HepG2 (cell line): ENCODE data around the gene YBX2. TPM values are rescaled to one million over a fixed set of nuclear protein-coding genes. Genes with fewer than 3 reads are reported as not detected.

Source experiments
- ATAC-seq: fragments of 200-7000 bp; cut with Tn5 transposase; 3 replicates; pipeline ENCODE4 v1.9.1; 2020; ENCODE audit warnings: mild to moderate bottlenecking, moderate library complexity
- BruUV-seq: library from RNA; stranded (reverse); fragments of 400-500 nt; replicated peaks from 2 replicates; lab custom pipeline; 2021; lab: Mats Ljungman, UMichigan
- CTCF ChIA-PET: fragments of 300-600 bp; formaldehyde crosslinking; extraction: SDS; loops from one replicate; lab custom pipeline; 2021; ENCODE audit warnings: low total read pairs, inconsistent platforms, low intra/inter-chr PET ratio; lab: Yijun Ruan, JAX
- POLR2A ChIA-PET: fragments of 350-600 bp; sonication (Branson Sonifier 250); formaldehyde crosslinking; loops from one replicate; lab custom pipeline; 2020; ENCODE audit warnings: antibody characterized with exemption, inconsistent platforms; lab: Yijun Ruan, JAX
- DNase-seq: peaks from one replicate; pipeline ENCODE4 v3.0.0-alpha.2; 2015; ENCODE audit warnings: low spot score
- FAIRE-seq: peaks from 3 replicates; lab custom pipeline; 2011; peaks lifted over from hg19 to GRCh38; lab: Jason Lieb, UNC
- H2AFZ ChIP-seq: one replicate; pipeline ENCODE4 v1.6.1; 2011; ENCODE audit warnings: low read length, inconsistent platforms
- H3K27ac ChIP-seq: fragments of 300-600 bp; 3 replicates; pipeline ENCODE4 v1.8.0; 2011; ENCODE audit warnings: mixed run types, mild to moderate bottlenecking, mixed read lengths, low read length, inconsistent platforms; ENCODE audit not compliant: insufficient read depth; ENCODE audit errors: extremely low read length
- H3K27me3 ChIP-seq, 2 experiments: fragments of 200-600 bp in 1 of 2; 2 replicates in 1 of 2; 3 replicates in 1 of 2; pipeline versions ENCODE4 v1.6.0 to v1.8.0; 2011; ENCODE audit warnings: low read length in 2 of 2, mild to moderate bottlenecking in 2 of 2, moderate library complexity in 2 of 2, inconsistent platforms in 1 of 2; ENCODE audit not compliant: insufficient read depth in 2 of 2, control insufficient read depth in 1 of 2
- H3K36me3 ChIP-seq, 2 experiments: fragments of 200-600 bp in 1 of 2; replicated peaks in 1 of 2; 2 replicates in 1 of 2; 3 replicates in 1 of 2; pipeline versions ENCODE4 v1.5.1 to v1.8.0; 2011; ENCODE audit warnings: low read length in 2 of 2, inconsistent platforms in 1 of 2; ENCODE audit not compliant: insufficient read depth in 2 of 2, control insufficient read depth in 1 of 2
- H3K4me1 ChIP-seq: 2 replicates; pipeline ENCODE4 v1.5.1; 2012; ENCODE audit warnings: low read length, inconsistent platforms; ENCODE audit not compliant: insufficient read depth
- H3K4me2 ChIP-seq: 2 replicates; pipeline ENCODE4 v1.6.0; 2011; ENCODE audit warnings: low read depth, low read length, inconsistent platforms
- H3K4me3 ChIP-seq, 3 experiments: fragments of 200-600 bp in 1 of 3; sonication (generic), shearing (Covaris generic) in 1 of 3; replicated peaks in 1 of 3; 2 replicates each; pipeline ENCODE4 v1.5.1; 2011 to 2016; ENCODE audit warnings: low read length in 3 of 3, inconsistent platforms in 2 of 3, low read depth in 2 of 3, mild to moderate bottlenecking in 2 of 3, control low read depth in 1 of 3, mixed read lengths in 1 of 3; ENCODE audit not compliant: insufficient read depth in 1 of 3
- H3K79me2 ChIP-seq: one replicate; pipeline ENCODE4 v1.6.1; 2011; ENCODE audit warnings: low read length, inconsistent platforms; ENCODE audit not compliant: insufficient read depth
- H3K9ac ChIP-seq: 2 replicates; pipeline ENCODE4 v1.6.0; 2011; ENCODE audit warnings: mild to moderate bottlenecking, low read depth, low read length, inconsistent platforms; ENCODE audit not compliant: insufficient read depth
- H3K9me3 ChIP-seq: 2 replicates; pipeline ENCODE4 v1.5.1; 2012; ENCODE audit warnings: mild to moderate bottlenecking, low read length
- H4K20me1 ChIP-seq: 2 replicates; pipeline ENCODE4 v1.6.0; 2011; ENCODE audit warnings: inconsistent platforms, mild to moderate bottlenecking, low read length, moderate library complexity; ENCODE audit not compliant: insufficient read depth
- CTCF ChIP-seq: sonication (generic); formaldehyde crosslinking; IDR thresholded peaks from 2 replicates; pipeline ENCODE4 v1.5.0; 2020; ENCODE audit warnings: mild to moderate bottlenecking, missing genetic modification reagents, moderate library complexity
- ELF3 ChIP-seq: IDR thresholded peaks from 2 replicates; pipeline ENCODE4 v1.6.1; 2016; ENCODE audit warnings: missing genetic modification reagents, missing compliant biosample characterization
- EP300 ChIP-seq, 3 experiments: sonication (generic) in 1 of 3; formaldehyde crosslinking in 1 of 3; IDR thresholded peaks; 2 replicates each; pipeline versions ENCODE4 v1.5.1 to v1.6.1; 2011 to 2020; ENCODE audit warnings: low read depth in 2 of 3, low read length in 2 of 3, borderline replicate concordance in 1 of 3, improper control_type of control experiment in 1 of 3, mild to moderate bottlenecking in 1 of 3, missing genetic modification reagents in 1 of 3, moderate library complexity in 1 of 3
- KLF15 ChIP-seq: sonication (generic); formaldehyde crosslinking; IDR thresholded peaks from 2 replicates; pipeline ENCODE4 v1.8.1; 2023; ENCODE audit warnings: borderline replicate concordance, mild to moderate bottlenecking, inconsistent platforms, missing genetic modification reagents, mixed read lengths
- RXRB ChIP-seq: IDR thresholded peaks from 2 replicates; pipeline ENCODE4 v1.6.1; 2016; ENCODE audit warnings: borderline replicate concordance, missing genetic modification reagents, missing compliant biosample characterization
- SMC3 ChIP-seq: IDR thresholded peaks from 2 replicates; pipeline ENCODE4 v1.6.1; 2011; ENCODE audit warnings: low read length, improper control_type of control experiment
- TFDP2 ChIP-seq: sonication (generic); formaldehyde crosslinking; IDR thresholded peaks from 2 replicates; pipeline ENCODE4 v1.4.0; 2020; ENCODE audit warnings: missing genetic modification reagents
- THAP11 ChIP-seq: IDR thresholded peaks from 2 replicates; pipeline ENCODE4 v1.6.1; 2016; ENCODE audit warnings: missing biosample characterization, missing genetic modification reagents
- ZFY ChIP-seq: sonication (generic); formaldehyde crosslinking; IDR thresholded peaks from 2 replicates; pipeline ENCODE4 v1.4.0; 2020; ENCODE audit warnings: missing genetic modification reagents
- ZNF552 ChIP-seq: sonication (generic); formaldehyde crosslinking; IDR thresholded peaks from 2 replicates; pipeline ENCODE4 v1.9.0; 2022; ENCODE audit warnings: missing genetic modification reagents, mild to moderate bottlenecking, borderline replicate concordance
- ZNF564 ChIP-seq: sonication (generic); formaldehyde crosslinking; IDR thresholded peaks from 2 replicates; pipeline ENCODE4 v1.8.1; 2023; ENCODE audit warnings: mild to moderate bottlenecking, missing genetic modification reagents
- ZNF629 ChIP-seq: sonication (generic); formaldehyde crosslinking; conservative IDR thresholded peaks from 2 replicates; pipeline ENCODE4 v1.5.0; 2020; ENCODE audit warnings: missing genetic modification reagents
- ZNF710 ChIP-seq: sonication (generic); formaldehyde crosslinking; IDR thresholded peaks from 2 replicates; pipeline ENCODE4 v1.5.0; 2020; ENCODE audit warnings: mild to moderate bottlenecking, missing genetic modification reagents, borderline replicate concordance
- ZNF883 ChIP-seq: sonication (generic); formaldehyde crosslinking; IDR thresholded peaks from 2 replicates; pipeline ENCODE4 v1.5.1; 2020; ENCODE audit warnings: mild to moderate bottlenecking, missing genetic modification reagents; ENCODE audit errors: not compliant biosample characterization
- WGBS: methylation state at CpG from one replicate; pipeline ENCODE4 v1.1.6; 2017; ENCODE audit warnings: low lambda C conversion rate; 5-methylcytosine and 5-hydroxymethylcytosine counted together
- in situ Hi-C: cut with HindIII; loops from 2 replicates; pipeline ENCODE4 v1.10.0; 2017; ENCODE audit warnings: low pct_unique_long_range_greater_than_20kb; ENCODE audit not compliant: extremely low pct_ligation_motif_present
- intact Hi-C: fragments of 100-400 bp; cut with micrococcal nuclease; formaldehyde crosslinking; loops from one replicate; pipeline ENCODE4 v1.10.0; 2022; ENCODE audit not compliant: unreplicated experiment
- polyA plus RNA-seq, 8 experiments: library from polyadenylated mRNA; depleted of rRNA in 3 of 8; stranded (reverse) in 7 of 8; unstranded in 1 of 8; fragments of >200 nt; fragmentation: Illumina TruSeq in 4 of 8; extraction: Trizol in 4 of 8; gene quantifications; 2 replicates each; pipeline versions ENCODE4 v1.2.1 to v1.2.3, GENCODE V29; 2011 to 2016; ENCODE audit warnings: low read depth in 4 of 8, missing spikeins in 1 of 8, mixed read lengths in 1 of 8; ENCODE audit not compliant: insufficient read depth in 1 of 8
- total RNA-seq, 5 experiments: library from RNA; depleted of rRNA; stranded (reverse); fragments of >200 nt; fragmentation: Illumina TruSeq; extraction: Trizol; gene quantifications; 2 replicates each; pipeline ENCODE4 v1.2.3, GENCODE V29; 2016; ENCODE audit warnings: low read depth in 1 of 5
- TF ChIP-seq, protein P1 (sequence below): sonication (generic); formaldehyde crosslinking; IDR thresholded peaks from 2 replicates; pipeline ENCODE4 v1.8.0; 2022; ENCODE audit warnings: mild to moderate bottlenecking, missing genetic modification reagents, moderate library complexity

The YBX2 gene
- total and polyA plus RNA-seq, 2 of the 13 experiments (the other 11 are each of a cell fraction or from before 2014, with no cell fraction given): 0.12 to 0.22 TPM

DNA sequence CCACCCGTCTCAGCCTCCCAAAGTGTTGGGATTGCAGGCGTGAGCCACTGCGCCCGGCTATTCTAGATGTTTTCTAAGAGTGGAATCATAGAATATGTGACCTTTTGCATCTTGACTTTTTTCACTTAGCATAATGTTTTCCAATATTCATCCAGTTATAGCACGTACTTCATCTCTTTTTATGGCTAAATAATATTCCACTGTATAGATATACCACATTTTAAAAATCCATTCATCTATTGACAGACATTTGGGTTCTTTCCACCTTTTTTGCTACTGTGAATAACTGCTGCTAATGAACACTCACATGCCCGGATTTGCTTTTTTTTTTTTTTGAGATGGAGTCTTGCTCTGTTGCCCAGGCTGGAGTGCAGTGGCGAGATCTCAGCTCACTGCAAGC lies 9.7 kb upstream of the YBX2 start (continued):
- no peak for TF ChIP-seq TFDP2
- no peak for TF ChIP-seq ELF3 (CRISPR knock-in tag)
- TF ChIP-seq, all 625 proteins: peak for 0

- no peaks in the 10 kb centered on the region for H3K36me3 ChIP-seq
- peak overlapping the region in 1 of 3 experiments; percentile 50; a peak in 2 of 6 replicates for H3K4me3 ChIP-seq
- H3K9ac ChIP-seq: no peak overlapping the region
- intact Hi-C loops (loop anchor here (1.0 kb wide), 1 partner anchor 16 kb away; no protein-coding TSS in a partner anchor), in situ Hi-C loops (no loop called here)
- peaks cover 2 to 11% of the 10 kb centered on the region in 2 experiments; a peak in 2 of 5 replicates for H3K27me3 ChIP-seq
- POLR2A ChIA-PET: interaction anchor here (0.6 to 1.9 kb wide), 10 partner anchors 14 to 260 kb away, joined by 3 to 22 read pairs (median 5); partner anchors contain the start of genes GABARAP, NEURL4, SLC16A13 and SLC2A4
- 6% methylated on average over 31 of the region's 51 CpGs for WGBS
- no peaks in the 10 kb centered on the region for H3K79me2 ChIP-seq
- FAIRE-seq (no peak), ATAC-seq (peak; percentile 63), DNase-seq (peak; percentile 56)
- CTCF ChIA-PET: interaction anchor here (1.1 to 2.6 kb wide), 5 partner anchors 16 to 76 kb away, joined by 4 to 43 read pairs (median 6); partner anchors contain the start of genes ELP5 and SLC2A4
- peak overlapping the region; percentile 69 for H2AFZ ChIP-seq
- H3K27ac ChIP-seq: no peak overlapping the region
- BruUV-seq: no TSS peak
- no peaks in the 10 kb centered on the region for H3K9me3 ChIP-seq
- peaks cover 41% of the 10 kb centered on the region for H3K4me1 ChIP-seq
- peak overlapping the region; percentile 88 for H3K4me2 ChIP-seq
- H4K20me1 ChIP-seq: no peaks in the 10 kb centered on the region
- TF ChIP-seq ZNF564 (CRISPR knock-in tag): peak; percentile 70; the same call in 1 of the 2 replicates
- peak; percentile 24; the same call in 1 of the 2 replicates for TF ChIP-seq ZNF710 (CRISPR knock-in tag)
- peak; percentile 93 for TF ChIP-seq CTCF (CRISPR knock-in tag)
- no peak for TF ChIP-seq KLF15
- peak; percentile 66 for TF ChIP-seq ZNF883 (CRISPR knock-in tag)
- TF ChIP-seq ZNF552 (CRISPR knock-in tag): peak; percentile 78; the same call in 1 of the 2 replicates
- peak; percentile 81 for TF ChIP-seq THAP11 (CRISPR knock-in tag)
- peak; percentile 47; the same call in 1 of the 2 replicates for TF ChIP-seq RXRB (CRISPR knock-in tag)
- TF ChIP-seq SMC3: peak; percentile 65; the same call in 1 of the 2 replicates
- TF ChIP-seq ZFY (CRISPR knock-in tag): peak; percentile 34; the same call in 1 of the 2 replicates
- peak; percentile 75 for TF ChIP-seq ZNF629
- no peak for TF ChIP-seq EP300 (IDR thresholded peaks at IDR 0.05; ENCODE audit: low read depth in 2 of 2, low read length in 2 of 2)
- no peak for TF ChIP-seq EP300 (CRISPR knock-in tag; IDR thresholded peaks at IDR 0.05; ENCODE audit: borderline replicate concordance)
- TF ChIP-seq, protein P1, sequence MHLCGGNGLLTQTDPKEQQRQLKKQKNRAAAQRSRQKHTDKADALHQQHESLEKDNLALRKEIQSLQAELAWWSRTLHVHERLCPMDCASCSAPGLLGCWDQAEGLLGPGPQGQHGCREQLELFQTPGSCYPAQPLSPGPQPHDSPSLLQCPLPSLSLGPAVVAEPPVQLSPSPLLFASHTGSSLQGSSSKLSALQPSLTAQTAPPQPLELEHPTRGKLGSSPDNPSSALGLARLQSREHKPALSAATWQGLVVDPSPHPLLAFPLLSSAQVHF (CRISPR knock-in tag): 0 out of 2 replicates have a peak, but pooled peaks have one; percentile 76
Observed at GRCh38 chr17:7296189-7296861, 1.9 kb upstream of the YBX2 start.
